NCI-H128 (cell line): ENCODE measurements around the gene CTSW.
A peak's percentile ranks its signal among the peaks of the same experiment; 100 is the strongest.

Source experiments
- DNase-seq: peaks from one replicate; lab custom pipeline; 2025; ENCODE audit not compliant: unreplicated experiment; lab: John Stamatoyannopoulos, UW

Gene CTSW

GRCh38 chr11:65865550-65866172, 14.0 kb upstream of the CTSW start:
- no peak for DNase-seq

GRCh38 chr11:65866509-65867283, 12.9 kb upstream of the CTSW start:
- DNase-seq = no peak

GRCh38 chr11:65867284-65868071, 12.2 kb upstream of the CTSW start:
- DNase-seq = no peak

GRCh38 chr11:65868076-65868667, 11.5 kb upstream of the CTSW start:
- no peak for DNase-seq

DNA sequence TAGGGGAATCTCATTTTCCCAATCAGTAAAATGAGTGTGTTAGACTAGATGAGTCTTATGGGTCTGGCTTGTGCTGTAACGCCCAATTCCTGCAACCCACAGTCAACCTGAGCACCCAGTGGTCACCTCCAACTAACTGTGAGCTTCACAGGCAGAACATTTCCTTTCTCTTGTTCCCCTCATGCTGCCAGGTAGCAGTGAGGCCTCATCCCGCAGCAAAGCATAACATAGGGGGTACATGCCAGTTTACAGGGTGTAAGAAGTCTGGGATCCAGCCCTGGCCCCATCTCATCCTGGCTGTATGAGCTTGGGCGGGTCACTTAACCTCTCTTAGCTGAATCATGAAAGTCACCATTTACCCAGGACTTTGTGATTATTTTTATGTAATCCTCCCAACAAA, 10.7 kb upstream of the CTSW start:
- no peak for DNase-seq

GRCh38 chr11:65869643-65870306, 9.9 kb upstream of the CTSW start:
- DNase-seq = no peak

GRCh38 chr11:65870307-65870658, 9.4 kb upstream of the CTSW start:
- no peak for DNase-seq

DNA sequence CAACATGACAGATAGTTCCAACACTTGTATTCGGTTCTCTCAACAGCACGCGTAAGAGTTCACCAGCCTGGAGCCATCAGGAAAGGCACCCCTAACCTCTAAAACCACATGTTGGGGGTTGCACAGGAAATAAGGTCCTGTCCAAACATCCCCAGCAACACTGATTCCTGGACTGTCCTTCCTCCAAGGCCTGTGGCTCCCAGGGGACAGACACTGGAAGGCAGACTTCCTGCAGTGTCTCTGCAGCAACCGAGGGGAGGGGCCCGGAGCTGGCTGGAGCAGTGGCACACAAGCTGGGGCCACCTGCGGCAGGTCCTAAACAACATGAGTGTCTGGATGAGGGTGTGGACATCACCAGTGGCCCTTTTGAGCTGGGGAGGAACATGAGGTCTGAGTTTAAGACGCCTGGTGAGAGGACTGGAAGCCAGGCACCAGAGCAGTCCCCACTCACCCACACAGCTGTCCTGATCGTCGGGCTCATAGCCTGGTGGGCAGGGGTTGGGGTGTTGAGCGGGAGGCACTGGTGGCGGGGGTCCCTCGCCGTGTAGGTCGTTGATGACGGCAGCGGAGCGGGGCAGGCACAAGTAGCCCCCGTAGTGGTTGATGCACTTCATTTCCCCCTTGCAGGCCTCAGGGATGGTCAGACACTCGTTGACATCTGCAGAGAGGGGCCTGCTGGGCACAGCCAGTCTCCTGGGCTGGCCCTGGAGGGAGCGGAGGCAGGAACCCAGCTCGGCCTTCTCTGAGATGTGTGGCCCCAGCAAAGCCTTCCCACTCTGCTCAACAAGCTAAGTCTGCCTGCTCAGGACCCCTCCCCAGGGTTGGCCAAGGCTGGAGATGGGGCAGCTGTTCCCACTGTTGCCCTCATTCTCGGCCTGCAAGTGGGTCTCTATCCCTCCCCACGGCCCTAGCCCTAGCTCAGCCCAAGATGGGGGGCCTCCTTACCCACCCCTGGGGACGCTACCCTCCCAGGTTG, 8.6 kb upstream of the CTSW start:
- DNase-seq = no peak

DNA sequence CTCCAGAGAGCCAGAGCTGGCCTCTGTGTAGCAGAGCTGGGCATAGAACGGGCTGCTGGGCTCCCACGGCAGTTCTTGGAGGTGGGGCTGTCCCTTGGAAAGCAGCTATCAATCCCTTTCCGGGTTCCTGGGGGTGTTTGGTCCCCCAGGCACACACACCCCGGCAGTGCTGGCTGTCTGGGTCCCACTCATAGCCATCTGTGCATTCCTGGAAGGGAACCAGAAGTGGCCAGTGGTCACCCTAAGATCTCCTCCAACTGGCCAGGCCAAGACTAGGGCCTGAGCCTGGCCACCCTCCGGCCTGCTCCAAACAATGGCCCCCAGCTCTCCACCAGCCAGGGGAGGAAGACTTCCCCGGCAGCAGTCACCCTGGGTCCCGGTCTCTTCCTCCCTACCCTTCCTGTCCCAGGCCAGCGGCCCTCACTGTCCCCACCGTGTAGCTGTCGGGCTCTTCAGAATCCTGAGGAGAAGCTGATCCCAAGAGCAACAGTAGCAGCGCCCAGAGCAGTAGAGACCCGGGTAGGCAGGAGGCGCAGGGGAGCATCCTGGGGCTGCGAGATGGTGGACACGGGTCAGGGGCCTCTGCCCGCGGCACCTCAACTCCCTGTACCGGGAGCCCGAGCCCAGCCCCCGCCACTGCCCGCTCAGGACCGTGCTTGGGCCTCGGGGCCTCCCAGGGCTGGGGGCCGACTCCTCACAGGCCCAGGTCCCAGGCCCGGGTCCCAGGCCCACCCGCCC, 7.7 kb upstream of the CTSW start:
- DNase-seq = no peak

GRCh38 chr11:65872586-65873317, 6.9 kb upstream of the CTSW start, which contains the start of gene EFEMP2:
EFEMP2 (minus strand) TSS chr11:65872800; CDS start chr11:65872354, 446 bp downstream.
- DNase-seq = no peak

GRCh38 chr11:65873318-65874156, 6.1 kb upstream of the CTSW start:
- peak; percentile 91 for DNase-seq

- DNase-seq = no peak
These were observed 390 bp downstream of the CTSW start for GRCh38 chr11:65880027-65880426.

DNA sequence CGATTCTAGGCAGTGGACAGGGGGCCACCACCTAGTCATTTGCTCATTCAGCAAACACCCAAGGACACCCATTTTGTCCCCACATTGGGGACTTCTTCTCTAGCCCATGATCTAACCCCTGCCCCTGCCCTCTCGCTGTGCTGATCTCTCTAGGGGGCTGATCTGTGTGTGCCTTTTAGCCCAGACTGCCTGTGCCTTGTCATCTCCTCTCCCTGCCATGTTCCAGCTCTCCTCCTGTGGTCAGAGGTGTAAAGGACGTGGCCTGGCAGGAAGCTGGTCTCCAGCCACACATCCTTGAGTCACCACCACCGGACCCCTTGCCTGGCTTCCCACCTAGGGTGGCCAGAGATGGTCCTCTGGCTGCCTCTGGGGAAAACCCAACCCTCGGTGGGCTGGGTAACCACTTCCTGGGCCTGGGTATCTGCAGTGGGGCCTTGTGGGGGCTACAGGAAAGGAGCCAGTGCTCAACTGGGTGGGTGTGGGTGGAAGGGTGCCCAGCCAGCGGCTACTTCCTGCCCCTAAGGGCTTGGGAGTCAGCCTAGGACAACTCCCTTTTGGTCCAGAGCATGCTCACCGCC, 1.3 kb downstream of the CTSW start:
- DNase-seq = no peak

DNA sequence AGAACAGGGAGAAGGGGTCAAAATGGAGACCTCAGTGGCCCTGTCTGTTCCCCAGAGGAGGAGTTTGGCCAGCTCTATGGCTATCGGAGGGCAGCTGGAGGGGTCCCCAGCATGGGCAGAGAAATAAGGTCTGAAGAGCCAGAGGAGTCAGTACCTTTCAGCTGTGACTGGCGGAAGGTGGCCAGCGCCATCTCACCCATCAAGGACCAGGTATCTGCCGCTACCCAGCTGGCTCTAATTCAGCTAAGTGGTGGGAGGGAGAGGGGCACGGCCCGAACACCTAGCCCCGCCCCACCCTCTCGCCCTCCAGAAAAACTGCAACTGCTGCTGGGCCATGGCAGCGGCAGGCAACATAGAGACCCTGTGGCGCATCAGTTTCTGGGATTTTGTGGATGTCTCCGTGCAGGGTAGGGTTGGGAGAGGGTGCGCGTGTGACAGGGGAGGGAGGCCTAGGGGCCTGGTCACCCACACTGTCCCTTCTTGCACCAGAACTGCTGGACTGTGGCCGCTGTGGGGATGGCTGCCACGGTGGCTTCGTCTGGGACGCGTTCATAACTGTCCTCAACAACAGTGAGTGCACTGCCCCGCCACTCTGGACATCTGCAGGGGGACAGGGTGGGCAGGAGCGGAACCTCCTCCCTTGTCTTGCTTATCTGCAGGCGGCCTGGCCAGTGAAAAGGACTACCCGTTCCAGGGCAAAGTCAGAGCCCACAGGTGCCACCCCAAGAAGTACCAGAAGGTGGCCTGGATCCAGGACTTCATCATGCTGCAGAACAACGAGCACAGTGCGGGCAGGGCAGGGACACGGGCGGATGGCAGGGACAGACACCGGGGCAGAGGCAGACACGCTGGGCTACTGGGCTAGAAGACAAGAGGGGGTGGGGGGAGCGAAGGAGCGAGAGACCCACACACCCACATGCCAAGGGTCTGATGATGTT, 2.8 kb downstream of the CTSW start:
- no peak for DNase-seq

DNA sequence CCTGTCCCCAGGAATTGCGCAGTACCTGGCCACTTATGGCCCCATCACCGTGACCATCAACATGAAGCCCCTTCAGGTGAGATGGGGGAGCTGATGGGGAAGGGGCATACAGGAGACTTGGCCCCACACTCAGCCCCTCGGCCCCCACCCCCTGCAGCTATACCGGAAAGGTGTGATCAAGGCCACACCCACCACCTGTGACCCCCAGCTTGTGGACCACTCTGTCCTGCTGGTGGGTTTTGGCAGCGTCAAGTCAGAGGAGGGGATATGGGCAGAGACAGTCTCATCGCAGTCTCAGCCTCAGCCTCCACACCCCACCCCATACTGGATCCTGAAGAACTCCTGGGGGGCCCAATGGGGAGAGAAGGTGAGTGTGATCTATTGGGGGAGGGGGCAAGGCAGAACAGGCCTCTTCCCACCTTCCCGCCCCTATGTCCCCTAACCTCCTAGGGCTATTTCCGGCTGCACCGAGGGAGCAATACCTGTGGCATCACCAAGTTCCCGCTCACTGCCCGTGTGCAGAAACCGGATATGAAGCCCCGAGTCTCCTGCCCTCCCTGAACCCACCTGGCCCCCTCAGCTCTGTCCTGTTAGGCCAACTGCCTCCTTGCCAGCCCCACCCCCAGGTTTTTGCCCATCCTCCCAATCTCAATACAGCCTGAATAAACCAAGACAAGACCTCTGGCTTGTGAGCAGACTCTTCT, 3.6 kb downstream of the CTSW start:
- DNase-seq = no peak
